Measurements from ENCODE around the gene PFKL.

Gene PFKL

DNA sequence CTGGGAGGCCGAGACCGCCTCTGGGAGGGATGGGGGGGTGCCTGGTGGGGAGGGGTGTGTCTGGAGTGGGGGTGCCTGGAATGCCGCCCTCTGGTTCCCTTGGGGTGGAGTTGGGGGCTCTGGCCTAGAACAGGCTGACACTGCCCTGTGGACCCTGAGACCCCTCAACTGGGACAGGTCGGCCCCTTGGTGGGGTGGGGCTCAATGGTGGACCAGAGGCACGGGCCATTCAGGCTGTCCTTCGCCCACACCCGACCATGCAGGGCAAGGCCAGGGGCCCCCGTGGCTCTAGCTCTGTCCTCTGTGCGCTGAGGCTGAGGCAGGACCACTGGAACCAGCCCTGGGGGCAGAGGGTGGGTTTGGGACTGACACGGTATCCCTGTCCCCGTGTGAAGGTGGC lies 14.7 kb downstream of the PFKL start:
- no peak for DNase-seq

GRCh38 chr21:44315691-44316203 lies 15.9 kb downstream of the PFKL start:
- DNase-seq = no peak

DNA sequence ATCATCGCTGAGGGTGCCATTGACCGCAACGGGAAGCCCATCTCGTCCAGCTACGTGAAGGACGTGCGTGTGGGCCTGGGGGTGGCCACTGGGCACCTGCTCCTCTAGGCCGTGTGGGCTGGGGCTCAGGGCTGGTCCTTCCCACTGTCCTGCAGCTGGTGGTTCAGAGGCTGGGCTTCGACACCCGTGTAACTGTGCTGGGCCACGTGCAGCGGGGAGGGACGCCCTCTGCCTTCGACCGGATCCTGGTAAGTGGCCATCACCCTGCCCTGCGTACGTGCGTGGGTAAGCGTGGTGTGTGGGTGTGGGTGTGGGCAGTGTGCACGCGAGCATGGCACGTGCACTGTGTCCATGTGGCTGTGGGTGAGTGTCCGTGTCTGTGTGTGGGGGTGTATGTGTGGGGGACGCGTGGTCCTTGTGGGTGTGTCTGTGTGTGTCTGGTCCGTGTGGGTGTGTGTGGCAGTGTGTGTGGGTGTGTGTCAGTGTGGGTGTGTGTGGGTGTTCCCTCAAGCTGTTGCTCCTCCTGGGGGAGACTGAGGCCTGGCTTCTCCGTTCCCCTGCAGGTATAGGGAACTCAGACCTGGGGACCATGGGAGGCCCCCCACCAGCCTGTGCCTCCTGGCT lies 16.5 kb downstream of the PFKL start:
- DNase-seq = no peak

GRCh38 chr21:44317241-44317782 lies 17.5 kb downstream of the PFKL start:
- no peak for DNase-seq

GRCh38 chr21:44317871-44318270 lies 18.0 kb downstream of the PFKL start:
- no peak for DNase-seq

DNA sequence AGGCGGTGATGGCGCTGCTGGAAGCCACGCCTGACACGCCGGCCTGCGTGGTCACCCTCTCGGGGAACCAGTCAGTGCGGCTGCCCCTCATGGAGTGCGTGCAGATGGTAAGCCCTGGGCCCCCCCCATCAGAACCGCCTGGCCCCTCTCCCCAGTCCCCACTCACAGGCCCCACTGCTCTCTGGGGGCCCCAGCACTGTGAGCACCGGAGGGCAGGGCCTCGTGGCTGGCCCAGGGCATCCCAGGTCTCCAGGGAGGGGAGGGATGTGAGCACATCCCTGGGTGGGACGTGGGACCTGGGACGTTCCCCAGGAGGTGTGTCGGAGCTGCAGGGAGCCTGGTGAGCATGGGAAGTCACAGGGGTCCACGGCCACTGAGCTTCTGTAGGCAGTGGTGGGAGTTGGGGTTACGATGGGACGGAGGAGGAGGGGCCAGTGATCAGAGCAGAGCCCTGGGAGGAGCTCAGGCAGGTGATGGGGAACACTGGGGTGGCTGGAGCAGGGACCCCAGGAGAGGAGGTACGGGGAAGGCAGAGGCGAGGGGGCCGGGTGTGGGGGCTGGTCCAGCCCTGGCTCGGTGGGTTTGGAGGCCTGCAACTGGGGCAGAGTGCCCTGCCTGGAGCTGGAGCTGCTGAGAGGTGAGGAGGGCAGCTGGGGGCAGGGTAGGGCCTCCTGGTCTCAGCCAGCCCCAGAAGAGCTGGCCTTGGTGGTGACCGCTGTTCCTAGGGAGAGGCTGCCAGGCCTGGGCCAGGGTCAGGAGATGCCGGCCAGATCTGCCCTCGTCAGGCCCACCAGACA lies 18.8 kb downstream of the PFKL start:
- no peak for DNase-seq

- no peak for DNase-seq
Observed at GRCh38 chr21:44319407-44320065, 19.7 kb downstream of the PFKL start.

- DNase-seq = no peak
Observed at GRCh38 chr21:44320847-44321246, 21.0 kb downstream of the PFKL start.

DNA sequence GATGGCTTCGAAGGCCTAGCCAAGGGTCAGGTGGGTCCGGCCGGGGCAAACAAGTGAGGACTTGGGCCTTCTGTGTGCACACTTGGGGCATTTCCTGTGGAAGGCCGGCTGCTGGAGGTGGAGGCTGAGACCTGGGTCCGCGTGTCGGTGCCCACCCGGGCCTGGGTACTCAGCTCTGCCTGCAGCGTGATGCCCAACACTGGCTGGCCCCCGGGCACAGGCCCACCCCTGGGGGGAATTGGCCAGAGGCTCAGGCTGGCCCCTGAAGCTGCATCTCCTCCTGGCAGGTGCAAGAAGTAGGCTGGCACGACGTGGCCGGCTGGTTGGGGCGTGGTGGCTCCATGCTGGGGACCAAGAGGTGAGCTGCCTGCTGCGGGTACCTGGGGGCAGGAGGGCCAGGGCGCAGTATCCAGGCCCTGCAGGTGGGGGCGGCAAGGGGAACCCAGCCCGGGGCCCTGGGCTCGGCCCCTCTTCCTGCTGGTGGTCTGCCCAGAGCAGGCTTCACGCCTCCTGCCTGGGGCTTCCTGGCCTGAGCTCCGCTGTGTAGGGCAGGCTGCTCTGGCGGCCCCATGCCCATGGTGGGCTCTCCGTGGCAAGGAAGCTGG lies 22.1 kb downstream of the PFKL start:
- DNase-seq = no peak

- no peak for DNase-seq
Observed at GRCh38 chr21:44322621-44323325, 22.9 kb downstream of the PFKL start.

DNA sequence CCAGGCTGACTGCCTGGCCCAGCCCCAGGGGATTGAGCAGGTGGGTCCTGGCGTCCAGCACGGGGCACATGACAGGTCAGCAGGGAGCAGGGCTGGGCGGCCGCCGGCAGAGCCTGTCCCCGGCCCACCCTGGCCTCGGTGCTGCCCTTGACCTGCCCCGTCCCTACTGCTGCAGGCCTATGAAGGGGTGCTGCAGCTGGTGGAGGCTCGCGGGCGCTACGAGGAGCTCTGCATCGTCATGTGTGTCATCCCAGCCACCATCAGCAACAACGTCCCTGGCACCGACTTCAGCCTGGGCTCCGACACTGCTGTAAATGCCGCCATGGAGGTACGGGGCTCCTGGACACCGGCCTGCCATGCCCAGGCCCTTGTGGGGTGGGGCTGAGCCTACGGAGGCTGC lies 23.7 kb downstream of the PFKL start:
- no peak for DNase-seq

DNA sequence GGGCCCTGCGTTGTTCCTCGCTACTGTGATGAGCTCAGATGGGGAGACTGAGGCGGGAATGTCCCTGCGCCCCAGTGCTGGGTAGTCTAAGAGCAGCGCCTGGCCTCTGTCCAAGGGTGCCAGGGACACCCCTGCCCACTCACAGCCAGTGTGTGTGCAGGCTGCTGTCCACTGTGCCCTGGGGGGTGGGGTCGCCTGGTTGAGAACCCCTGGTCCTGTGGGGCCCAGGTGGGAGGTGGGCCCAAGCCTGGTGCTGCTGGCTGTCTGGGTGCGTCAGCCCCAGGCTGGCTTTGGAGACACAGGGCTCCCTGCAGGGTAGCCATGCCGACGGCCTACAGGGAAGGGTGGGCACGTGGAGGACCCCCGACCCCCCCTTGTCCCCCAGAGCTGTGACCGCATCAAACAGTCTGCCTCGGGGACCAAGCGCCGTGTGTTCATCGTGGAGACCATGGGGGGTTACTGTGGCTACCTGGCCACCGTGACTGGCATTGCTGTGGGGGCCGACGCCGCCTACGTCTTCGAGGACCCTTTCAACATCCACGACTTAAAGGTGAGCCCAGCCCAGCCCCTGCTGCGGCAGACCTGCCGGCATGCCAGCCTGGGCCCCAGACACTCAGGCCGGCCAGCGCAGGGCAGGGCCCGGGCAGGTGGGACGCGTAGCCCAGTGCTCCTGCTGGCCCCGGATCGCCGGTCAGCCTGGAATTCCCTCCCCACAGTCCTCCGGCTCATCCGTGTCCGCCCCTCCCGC lies 24.4 kb downstream of the PFKL start:
- no peak for DNase-seq

DNA sequence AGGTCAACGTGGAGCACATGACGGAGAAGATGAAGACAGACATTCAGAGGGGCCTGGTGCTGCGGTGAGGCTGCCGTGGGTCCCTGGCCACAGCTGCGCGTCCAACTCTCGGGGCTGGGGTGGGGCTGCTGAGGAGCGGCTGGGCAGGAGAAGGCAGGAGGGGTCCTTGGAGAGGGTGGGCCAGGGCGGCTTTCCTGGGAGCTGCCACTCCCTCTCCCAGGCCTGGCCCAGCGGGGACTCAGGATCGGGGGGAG lies 24.9 kb downstream of the PFKL start:
- no peak for DNase-seq

- DNase-seq = no peak
Observed at GRCh38 chr21:44325386-44326271, 25.8 kb downstream of the PFKL start.

DNA sequence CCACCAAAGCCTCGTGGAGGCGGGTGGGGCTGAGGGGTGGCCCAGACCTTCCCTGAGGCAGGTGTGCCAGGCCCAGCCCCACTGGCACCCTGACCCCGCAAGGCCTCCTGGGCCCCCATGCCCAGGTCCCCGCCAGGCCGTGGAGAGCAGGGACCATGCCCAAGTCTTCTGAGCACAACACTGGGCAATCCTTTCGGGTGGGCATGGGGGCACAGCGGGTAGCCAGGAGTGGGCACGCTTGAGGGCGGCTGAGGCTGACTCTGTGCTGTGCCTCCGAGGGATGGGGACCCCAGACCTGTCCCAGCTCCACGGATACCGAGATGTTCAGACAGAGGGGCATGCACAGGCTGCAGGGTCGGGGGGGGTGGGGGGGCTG lies 26.4 kb downstream of the PFKL start:
- no peak for DNase-seq

GRCh38 chr21:44326716-44327602 lies 27.1 kb downstream of the PFKL start:
- DNase-seq = no peak

GRCh38 chr21:44327603-44327974 lies 27.7 kb downstream of the PFKL start:
- DNase-seq = no peak

DNA sequence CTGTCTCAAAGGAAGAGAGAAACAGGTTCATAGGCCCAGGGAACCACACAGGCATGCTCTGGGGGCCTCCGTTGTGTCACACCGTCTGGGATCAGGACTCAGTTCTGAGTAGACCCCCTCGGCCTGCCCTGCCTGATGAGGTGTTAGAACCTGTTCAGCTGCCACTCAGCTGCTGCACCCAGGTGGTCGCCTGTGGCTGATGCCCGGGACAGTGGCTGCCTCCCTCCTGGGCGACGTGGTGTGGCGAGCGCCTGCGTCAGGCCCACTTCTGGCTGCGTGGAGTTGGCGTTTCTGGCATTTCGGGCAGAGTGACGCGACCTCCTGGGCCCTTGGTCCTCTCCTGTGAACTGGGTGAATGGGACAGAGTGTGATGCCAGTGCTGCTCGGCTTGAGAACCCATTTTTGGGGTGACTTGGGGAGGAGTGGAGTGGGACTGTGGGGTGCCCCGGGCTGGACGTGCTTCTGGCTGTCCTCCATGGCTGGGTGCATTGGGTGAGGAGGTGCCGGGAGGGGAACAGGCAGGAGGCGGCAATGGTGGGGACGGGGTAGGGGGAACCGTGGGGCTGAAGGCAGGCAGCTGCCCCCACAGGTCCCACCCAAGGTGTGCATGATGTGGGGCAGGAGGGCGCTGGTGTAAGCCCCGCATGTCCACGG lies 28.5 kb downstream of the PFKL start:
- DNase-seq = no peak

GRCh38 chr21:44329086-44329889 lies 29.4 kb downstream of the PFKL start:
- no peak for DNase-seq

Data from central memory CD4-positive, alpha-beta T cell (primary cell).